VCaP (cell line): ENCODE results near the gene GARIN5B.

Source experiments
- H3K27ac ChIP-seq: fragments of 450-650 bp; 2 replicates; pipeline ENCODE4 v1.5.1; 2017
- CTCF ChIP-seq: fragments of 450-650 bp; conservative IDR thresholded peaks from 2 replicates; pipeline ENCODE4 v1.5.1; 2017; ENCODE audit warnings: mild to moderate bottlenecking, moderate library complexity

The GARIN5B gene

DNA sequence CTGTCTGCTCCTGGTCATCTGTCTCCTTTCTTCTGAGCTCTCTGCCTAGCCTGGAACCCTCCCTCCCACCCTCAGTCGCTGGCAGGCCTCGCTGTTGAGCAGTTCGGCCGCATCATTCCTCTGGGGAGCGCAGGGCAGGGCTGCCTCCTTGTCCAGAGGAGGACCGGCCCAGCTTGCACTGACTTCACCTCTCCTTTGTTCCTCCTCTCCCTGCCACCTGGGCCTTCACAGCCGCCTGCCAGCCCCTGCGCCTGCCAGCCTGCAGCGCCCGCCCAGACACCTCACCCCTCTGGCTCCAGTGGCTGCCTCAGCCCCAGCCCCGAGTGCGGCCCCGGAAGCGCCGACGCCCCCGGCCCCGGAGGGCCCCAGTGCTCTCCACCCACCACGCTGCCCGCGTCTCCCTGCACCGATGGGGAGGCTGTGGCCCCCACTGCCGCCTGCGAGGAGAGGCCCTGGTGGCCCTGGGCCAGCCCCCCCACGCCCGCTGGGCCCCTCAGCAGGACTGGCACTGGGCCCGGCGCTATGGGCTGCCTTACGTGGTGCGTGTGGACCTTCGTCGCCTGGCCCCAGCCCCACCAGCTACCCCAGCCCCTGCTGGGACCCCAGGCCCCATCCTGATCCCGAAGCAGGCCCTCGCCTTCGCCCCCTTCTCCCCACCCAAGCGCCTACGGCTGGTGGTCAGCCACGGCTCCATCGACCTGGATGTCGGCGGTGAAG is 16.2 kb downstream of the GARIN5B start:
- no peak for TF ChIP-seq CTCF
- no peak overlapping the region for H3K27ac ChIP-seq

GRCh38 chr19:55345818-55346724 is 17.0 kb downstream of the GARIN5B start:
- no peak for TF ChIP-seq CTCF
- H3K27ac ChIP-seq, result no peak overlapping the region

GRCh38 chr19:55345101-55345817 is 17.8 kb downstream of the GARIN5B start:
- no peak overlapping the region for H3K27ac ChIP-seq
- TF ChIP-seq CTCF, result no peak

DNA sequence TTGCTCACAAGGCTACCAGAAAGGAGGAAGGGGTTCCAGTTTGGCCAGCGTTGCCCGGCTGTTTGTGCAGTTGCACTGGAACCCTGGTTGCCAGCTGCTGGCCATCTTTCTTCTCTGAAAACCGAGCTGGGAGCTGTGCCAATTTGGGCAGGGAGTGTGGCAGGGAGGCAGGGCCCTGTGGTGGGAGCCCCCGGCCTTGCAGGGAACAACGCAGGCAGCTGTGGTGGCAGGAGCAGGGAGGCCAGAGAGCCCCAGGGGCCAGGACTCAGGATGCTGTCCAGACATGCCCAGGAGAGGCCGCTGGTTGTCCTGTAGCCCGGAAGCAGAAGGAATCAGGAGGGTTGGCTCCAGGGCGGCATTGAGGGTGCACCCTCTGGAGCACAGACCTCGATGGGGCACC is 18.6 kb downstream of the GARIN5B start:
- H3K27ac ChIP-seq, result no peak overlapping the region

DNA sequence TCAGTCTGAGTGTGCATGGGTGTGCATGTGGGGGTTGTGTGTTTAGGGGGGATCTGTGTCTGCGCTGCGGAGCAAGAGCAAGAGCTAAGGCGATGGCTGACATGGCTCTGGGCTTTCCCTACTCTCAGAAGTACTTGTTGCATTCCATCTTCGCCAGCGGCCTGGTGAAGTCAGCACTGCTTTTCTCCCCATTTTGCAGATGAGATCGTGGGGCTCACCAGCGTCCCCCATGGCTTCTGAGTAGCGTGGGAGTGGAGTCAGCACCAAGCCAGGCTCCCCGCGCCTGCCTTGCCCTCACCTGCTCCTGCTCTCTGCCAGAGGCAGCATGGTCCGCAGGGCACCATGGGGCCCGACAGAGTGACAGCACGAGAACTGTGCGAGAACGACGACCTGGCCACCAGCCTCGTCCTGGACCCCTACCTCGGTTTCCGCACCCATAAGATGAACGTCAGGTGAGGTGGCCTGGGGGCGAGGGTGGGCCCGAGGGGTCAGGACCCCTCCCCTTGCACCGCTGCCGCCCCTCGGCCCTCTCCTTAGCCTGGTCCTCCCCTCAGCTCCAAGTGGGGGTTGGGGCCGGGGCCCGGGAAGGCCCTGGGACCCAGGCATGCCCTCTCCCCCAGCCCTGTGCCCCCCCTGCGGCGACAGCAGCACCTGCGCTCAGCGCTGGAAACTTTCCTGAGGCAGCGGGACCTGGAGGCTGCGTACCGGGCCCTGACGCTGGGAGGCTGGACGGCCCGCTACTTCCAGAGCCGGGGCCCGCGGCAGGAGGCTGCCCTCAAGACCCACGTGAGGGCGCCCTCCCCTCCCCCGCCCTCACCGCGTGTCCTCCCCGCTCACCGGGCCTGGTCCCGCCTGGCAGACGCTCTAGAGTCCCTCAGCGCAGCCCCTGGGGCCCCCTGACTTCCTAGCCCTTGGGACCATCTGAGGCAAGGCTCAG is 21.2 kb downstream of the GARIN5B start:
- peak overlapping the region; percentile 94; the same call in 1 of the 2 replicates for H3K27ac ChIP-seq
- no peak for TF ChIP-seq CTCF

More for the DNA sequence above, 18.6 kb downstream of the GARIN5B start:
- TF ChIP-seq CTCF, result no peak

DNA sequence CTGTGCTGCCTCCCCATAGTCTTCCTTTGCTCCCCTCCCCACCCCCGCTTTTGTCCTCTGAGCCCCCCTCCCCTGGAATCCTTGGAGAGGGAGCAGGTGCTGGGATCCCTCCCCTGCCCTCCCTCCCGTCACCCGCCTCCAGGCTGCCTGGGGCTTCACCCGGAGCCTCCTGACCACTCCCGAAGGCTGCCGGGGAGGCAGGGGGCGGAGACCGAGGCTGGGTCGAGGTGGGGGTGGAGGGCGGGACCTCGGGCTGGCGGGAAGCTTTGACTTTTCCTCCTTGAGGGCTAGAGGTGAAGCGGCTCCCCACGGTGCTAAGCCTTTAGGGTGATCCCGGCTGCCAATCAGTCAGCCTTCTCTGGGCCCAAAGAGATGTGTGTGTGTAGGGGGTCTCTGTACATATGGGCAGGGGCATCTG is 21.9 kb downstream of the GARIN5B start:
- peak overlapping the region; percentile 94 for H3K27ac ChIP-seq
- TF ChIP-seq CTCF, result no peak
